HL-60 (cell line): ENCODE measurements around the gene ATXN7L3.

Source experiments
- DNase-seq, 2 experiments: peaks; one replicate each; pipeline ENCODE4 v3.0.0-alpha.2; 2010 to 2020; ENCODE audit warnings: low read depth in 1 of 2, low spot score in 1 of 2
- H3K27ac ChIP-seq: fragments of 250-450 bp; sonication (Bioruptor Pico); replicated peaks from 2 replicates; pipeline ENCODE4 v1.5.1; 2020; ENCODE audit warnings: mild to moderate bottlenecking, moderate library complexity
- H3K27me3 ChIP-seq: fragments of 250-450 bp; sonication (Bioruptor Pico); 2 replicates; pipeline ENCODE4 v1.5.1; 2021; ENCODE audit warnings: mild to moderate bottlenecking, moderate library complexity; ENCODE audit not compliant: insufficient read depth, poor library complexity, severe bottlenecking
- H3K4me3 ChIP-seq: replicated peaks from 2 replicates; pipeline ENCODE4 v1.5.1; 2011; ENCODE audit warnings: mild to moderate bottlenecking, control low read depth, low read length; ENCODE audit not compliant: insufficient read depth
- GABPA ChIP-seq: IDR thresholded peaks from 2 replicates; pipeline ENCODE4 v1.6.1; 2012; ENCODE audit warnings: low read depth
- POLR2AphosphoS5 ChIP-seq: IDR thresholded peaks from 2 replicates; pipeline ENCODE4 v1.6.1; 2012; ENCODE audit warnings: low read depth
- SPI1 ChIP-seq: IDR thresholded peaks from 2 replicates; pipeline ENCODE4 v1.6.1; 2012; ENCODE audit warnings: low read depth, mild to moderate bottlenecking, borderline replicate concordance
- TF ChIP-seq, protein P1 (sequence below): IDR thresholded peaks from 2 replicates; pipeline ENCODE4 v1.6.1; 2012; ENCODE audit warnings: low read depth; ENCODE audit not compliant: insufficient replicate concordance
- TF ChIP-seq, protein P2 (sequence below): IDR thresholded peaks from one replicate; pipeline ENCODE4 v1.5.1; 2011; ENCODE audit warnings: low read length, control low read depth, inconsistent platforms; ENCODE audit not compliant: insufficient read depth

Gene ATXN7L3

DNA sequence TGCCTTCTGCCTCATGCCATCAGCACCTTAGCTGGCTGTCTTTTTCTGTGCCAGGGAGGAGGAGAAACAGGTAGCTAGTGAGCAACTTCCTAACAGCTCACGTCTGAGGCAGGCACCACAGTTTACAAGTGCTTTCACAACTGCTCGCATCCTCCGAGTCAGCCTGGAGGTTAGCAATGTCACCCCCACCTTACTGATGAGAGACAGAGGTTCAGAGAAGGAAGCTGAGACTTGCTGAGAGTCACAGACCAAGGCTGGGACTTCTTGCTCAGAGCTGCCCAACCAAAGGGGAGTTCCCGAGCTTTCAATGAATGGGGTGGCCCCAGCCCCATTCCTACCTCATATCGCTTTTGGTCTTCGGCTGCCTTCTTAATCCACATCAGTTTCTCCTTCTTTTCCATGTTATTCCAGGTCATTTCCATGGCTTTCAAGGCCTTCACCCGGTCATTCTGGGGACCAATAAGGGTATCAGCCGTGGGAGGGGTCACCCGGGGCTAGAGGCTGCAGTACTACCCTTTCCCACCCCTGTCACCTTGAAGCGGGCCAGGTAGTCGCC lies 10.2 kb upstream of the ATXN7L3 start:
- peak overlapping the region; percentile 53 for H3K27ac ChIP-seq
- TF ChIP-seq GABPA (no peak), SPI1 (no peak), POLR2AphosphoS5 (no peak)
- TF ChIP-seq, protein P1, sequence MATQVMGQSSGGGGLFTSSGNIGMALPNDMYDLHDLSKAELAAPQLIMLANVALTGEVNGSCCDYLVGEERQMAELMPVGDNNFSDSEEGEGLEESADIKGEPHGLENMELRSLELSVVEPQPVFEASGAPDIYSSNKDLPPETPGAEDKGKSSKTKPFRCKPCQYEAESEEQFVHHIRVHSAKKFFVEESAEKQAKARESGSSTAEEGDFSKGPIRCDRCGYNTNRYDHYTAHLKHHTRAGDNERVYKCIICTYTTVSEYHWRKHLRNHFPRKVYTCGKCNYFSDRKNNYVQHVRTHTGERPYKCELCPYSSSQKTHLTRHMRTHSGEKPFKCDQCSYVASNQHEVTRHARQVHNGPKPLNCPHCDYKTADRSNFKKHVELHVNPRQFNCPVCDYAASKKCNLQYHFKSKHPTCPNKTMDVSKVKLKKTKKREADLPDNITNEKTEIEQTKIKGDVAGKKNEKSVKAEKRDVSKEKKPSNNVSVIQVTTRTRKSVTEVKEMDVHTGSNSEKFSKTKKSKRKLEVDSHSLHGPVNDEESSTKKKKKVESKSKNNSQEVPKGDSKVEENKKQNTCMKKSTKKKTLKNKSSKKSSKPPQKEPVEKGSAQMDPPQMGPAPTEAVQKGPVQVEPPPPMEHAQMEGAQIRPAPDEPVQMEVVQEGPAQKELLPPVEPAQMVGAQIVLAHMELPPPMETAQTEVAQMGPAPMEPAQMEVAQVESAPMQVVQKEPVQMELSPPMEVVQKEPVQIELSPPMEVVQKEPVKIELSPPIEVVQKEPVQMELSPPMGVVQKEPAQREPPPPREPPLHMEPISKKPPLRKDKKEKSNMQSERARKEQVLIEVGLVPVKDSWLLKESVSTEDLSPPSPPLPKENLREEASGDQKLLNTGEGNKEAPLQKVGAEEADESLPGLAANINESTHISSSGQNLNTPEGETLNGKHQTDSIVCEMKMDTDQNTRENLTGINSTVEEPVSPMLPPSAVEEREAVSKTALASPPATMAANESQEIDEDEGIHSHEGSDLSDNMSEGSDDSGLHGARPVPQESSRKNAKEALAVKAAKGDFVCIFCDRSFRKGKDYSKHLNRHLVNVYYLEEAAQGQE: no peak
- TF ChIP-seq, protein P2, sequence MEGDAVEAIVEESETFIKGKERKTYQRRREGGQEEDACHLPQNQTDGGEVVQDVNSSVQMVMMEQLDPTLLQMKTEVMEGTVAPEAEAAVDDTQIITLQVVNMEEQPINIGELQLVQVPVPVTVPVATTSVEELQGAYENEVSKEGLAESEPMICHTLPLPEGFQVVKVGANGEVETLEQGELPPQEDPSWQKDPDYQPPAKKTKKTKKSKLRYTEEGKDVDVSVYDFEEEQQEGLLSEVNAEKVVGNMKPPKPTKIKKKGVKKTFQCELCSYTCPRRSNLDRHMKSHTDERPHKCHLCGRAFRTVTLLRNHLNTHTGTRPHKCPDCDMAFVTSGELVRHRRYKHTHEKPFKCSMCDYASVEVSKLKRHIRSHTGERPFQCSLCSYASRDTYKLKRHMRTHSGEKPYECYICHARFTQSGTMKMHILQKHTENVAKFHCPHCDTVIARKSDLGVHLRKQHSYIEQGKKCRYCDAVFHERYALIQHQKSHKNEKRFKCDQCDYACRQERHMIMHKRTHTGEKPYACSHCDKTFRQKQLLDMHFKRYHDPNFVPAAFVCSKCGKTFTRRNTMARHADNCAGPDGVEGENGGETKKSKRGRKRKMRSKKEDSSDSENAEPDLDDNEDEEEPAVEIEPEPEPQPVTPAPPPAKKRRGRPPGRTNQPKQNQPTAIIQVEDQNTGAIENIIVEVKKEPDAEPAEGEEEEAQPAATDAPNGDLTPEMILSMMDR: no peak
- peak in 1 of 2 experiments; percentile 75 for DNase-seq
- no peak overlapping the region for H3K4me3 ChIP-seq
- no peaks in the 10 kb centered on the region for H3K27me3 ChIP-seq

DNA sequence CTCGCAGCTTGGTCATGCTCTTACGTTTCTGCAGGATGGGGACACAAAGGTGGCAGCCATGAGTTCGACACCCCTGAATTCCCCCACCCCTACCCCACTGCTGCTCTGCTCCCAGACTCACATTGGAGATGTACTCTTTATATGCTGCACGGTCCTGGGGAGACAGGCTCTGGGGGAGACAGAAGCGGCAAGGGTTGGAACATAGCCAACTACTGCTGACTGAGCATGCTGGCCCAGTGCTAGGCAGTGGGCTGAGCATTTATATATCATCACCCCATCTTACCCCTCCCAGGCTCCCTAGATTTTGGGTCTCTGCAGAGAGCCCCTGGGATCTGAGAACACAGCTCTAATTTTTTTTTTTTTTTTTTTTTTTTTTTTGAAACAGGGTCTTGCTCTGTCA lies 8.1 kb upstream of the ATXN7L3 start:
- Histone ChIP-seq H3K27ac (no peak overlapping the region), H3K27me3 (no peaks in the 10 kb centered on the region), H3K4me3 (no peak overlapping the region)
- TF ChIP-seq POLR2AphosphoS5 (no peak), SPI1 (no peak), GABPA (no peak)
- TF ChIP-seq, protein P2: no peak
- TF ChIP-seq, protein P1: no peak
- DNase-seq: no peak

DNA sequence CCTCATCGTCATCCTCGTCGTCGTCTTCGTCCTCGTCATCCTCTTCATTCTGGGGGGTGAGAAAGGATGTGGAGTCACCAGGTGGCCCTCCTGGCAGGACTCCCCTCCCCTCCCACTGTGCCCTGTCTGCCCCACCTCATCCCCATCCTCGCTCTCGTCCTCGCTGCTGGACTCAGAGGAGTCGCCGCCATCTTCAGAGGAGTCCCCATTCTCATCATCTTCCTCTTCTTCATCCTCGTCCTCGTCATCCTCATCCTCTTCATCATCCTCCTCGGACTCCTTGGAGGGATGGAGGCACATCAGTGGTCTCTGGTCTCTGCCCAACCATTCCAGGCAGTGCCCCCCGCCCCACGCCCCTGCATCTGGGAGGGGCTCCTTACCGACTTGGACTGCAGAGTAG lies 7.6 kb upstream of the ATXN7L3 start:
- TF ChIP-seq POLR2AphosphoS5: no peak; the same call in 1 of the 2 replicates
- TF ChIP-seq, protein P1: no peak
- no peak for TF ChIP-seq GABPA
- TF ChIP-seq, protein P2: no peak
- no peak for TF ChIP-seq SPI1
- no peak for DNase-seq
- Histone ChIP-seq H3K27ac (no peak overlapping the region), H3K4me3 (no peak overlapping the region), H3K27me3 (no peaks in the 10 kb centered on the region)
